Neural progenitor cell (in vitro differentiated cells): ENCODE results near the gene PRRX2. TPM values are rescaled to one million over a fixed set of nuclear protein-coding genes. Genes with fewer than 3 reads are reported as not detected.
A peak's percentile ranks its signal among the peaks of the same experiment; 100 is the strongest.

ENCODE experiments used
- DNase-seq: peaks from one replicate; pipeline ENCODE4 v3.0.0-alpha.2; 2016; ENCODE audit warnings: low spot score
- H2AFZ ChIP-seq: fragments of 200-600 bp; sonication (generic); replicated peaks from 2 replicates; pipeline ENCODE4 v1.6.1; 2016; ENCODE audit warnings: antibody characterized with exemption
- H3F3A ChIP-seq: fragments of 200-600 bp; sonication (generic); 2 replicates; pipeline ENCODE4 v1.6.1; 2016; ENCODE audit warnings: antibody characterized with exemption, low read depth
- H3K27ac ChIP-seq: fragments of 200-600 bp; sonication (generic); 2 replicates; pipeline ENCODE4 v1.5.1; 2016; ENCODE audit warnings: mild to moderate bottlenecking
- H3K27me3 ChIP-seq: fragments of 200-600 bp; sonication (generic); 2 replicates; pipeline ENCODE4 v1.6.1; 2016; ENCODE audit warnings: mild to moderate bottlenecking, moderate library complexity
- H3K36me3 ChIP-seq: fragments of 200-600 bp; sonication (generic); 2 replicates; pipeline ENCODE4 v1.5.1; 2016
- H3K4me1 ChIP-seq: fragments of 200-600 bp; sonication (generic); 2 replicates; pipeline ENCODE4 v1.6.1; 2016; ENCODE audit warnings: mixed run types
- H3K4me2 ChIP-seq: fragments of 200-600 bp; sonication (generic); 2 replicates; pipeline ENCODE4 v1.6.1; 2016
- H3K4me3 ChIP-seq: fragments of 200-600 bp; sonication (generic); 2 replicates; pipeline ENCODE4 v1.5.1; 2016
- H3K79me2 ChIP-seq: fragments of 200-600 bp; sonication (generic); 2 replicates; pipeline ENCODE4 v1.6.1; 2016; ENCODE audit warnings: low read depth
- H3K9ac ChIP-seq: fragments of 200-600 bp; sonication (generic); 2 replicates; pipeline ENCODE4 v1.6.1; 2016
- H3K9me3 ChIP-seq: fragments of 200-600 bp; sonication (generic); 2 replicates; pipeline ENCODE4 v1.5.1; 2016; ENCODE audit warnings: low read depth
- H4K20me1 ChIP-seq: fragments of 200-600 bp; sonication (generic); 2 replicates; pipeline ENCODE4 v1.6.1; 2016; ENCODE audit warnings: low read depth
- H3K27ac Mint-ChIP-seq: 3 replicates; pipeline ENCODE4 v1.8.0; 2021; ENCODE audit warnings: mixed read lengths
- H3K27me3 Mint-ChIP-seq: 2 replicates; pipeline ENCODE4 v1.8.0; 2022; ENCODE audit warnings: low read depth, mild to moderate bottlenecking, inconsistent platforms, moderate library complexity, mixed read lengths; ENCODE audit not compliant: insufficient read depth
- H3K36me3 Mint-ChIP-seq: 3 replicates; pipeline ENCODE4 v1.8.0; 2021; ENCODE audit warnings: mixed read lengths
- H3K4me1 Mint-ChIP-seq: 3 replicates; pipeline ENCODE4 v1.8.0; 2021; ENCODE audit warnings: mixed read lengths
- H3K4me3 Mint-ChIP-seq: 3 replicates; pipeline ENCODE4 v1.8.0; 2021; ENCODE audit warnings: mild to moderate bottlenecking, moderate library complexity, mixed read lengths
- H3K9me3 Mint-ChIP-seq: 3 replicates; pipeline ENCODE4 v1.8.0; 2020; ENCODE audit warnings: mixed read lengths
- EZH2 ChIP-seq: fragments of 200-600 bp; sonication (generic); IDR thresholded peaks from 2 replicates; pipeline ENCODE4 v1.6.1; 2017; ENCODE audit warnings: antibody characterized with exemption, mild to moderate bottlenecking, moderate library complexity
- EZH2phosphoT487 ChIP-seq: fragments of 200-600 bp; sonication (generic); IDR thresholded peaks from 2 replicates; pipeline ENCODE4 v1.6.1; 2017; ENCODE audit warnings: antibody characterized with exemption
- total RNA-seq: library from RNA; depleted of rRNA; stranded (reverse); fragments of >200 nt; gene quantifications from 2 replicates; pipeline ENCODE4 v1.2.3, GENCODE V29; 2015; ENCODE audit warnings: low replicate concordance
- TF ChIP-seq, protein P1 (sequence below): fragments of 200-600 bp; sonication (generic); IDR thresholded peaks from 2 replicates; pipeline ENCODE4 v1.5.1; 2017; ENCODE audit warnings: antibody characterized with exemption, mild to moderate bottlenecking

Gene PRRX2
- total RNA-seq, 1 donor from 2014 or later, result 1.5 TPM

- H3K79me2 ChIP-seq, result no peaks in the 10 kb centered on the region
- H3K4me1 ChIP-seq, result peaks cover 37% of the 10 kb centered on the region
- no peak for DNase-seq
- no peak overlapping the region for H3K27ac ChIP-seq
- no peak overlapping the region for H3K9ac ChIP-seq
- no peaks in the 10 kb centered on the region for H3K27me3 ChIP-seq
- Mint-ChIP-seq H3K9me3 (no peaks in the 10 kb centered on the region), H3K27ac (peak overlapping the region; percentile 69), H3K4me3 (no peak overlapping the region), H3K27me3 (peaks cover 8% of the 10 kb centered on the region), H3K36me3 (no peaks in the 10 kb centered on the region), H3K4me1 (peaks cover 35% of the 10 kb centered on the region)
- TF ChIP-seq EZH2 (no peak), EZH2phosphoT487 (no peak)
- TF ChIP-seq, protein P1, sequence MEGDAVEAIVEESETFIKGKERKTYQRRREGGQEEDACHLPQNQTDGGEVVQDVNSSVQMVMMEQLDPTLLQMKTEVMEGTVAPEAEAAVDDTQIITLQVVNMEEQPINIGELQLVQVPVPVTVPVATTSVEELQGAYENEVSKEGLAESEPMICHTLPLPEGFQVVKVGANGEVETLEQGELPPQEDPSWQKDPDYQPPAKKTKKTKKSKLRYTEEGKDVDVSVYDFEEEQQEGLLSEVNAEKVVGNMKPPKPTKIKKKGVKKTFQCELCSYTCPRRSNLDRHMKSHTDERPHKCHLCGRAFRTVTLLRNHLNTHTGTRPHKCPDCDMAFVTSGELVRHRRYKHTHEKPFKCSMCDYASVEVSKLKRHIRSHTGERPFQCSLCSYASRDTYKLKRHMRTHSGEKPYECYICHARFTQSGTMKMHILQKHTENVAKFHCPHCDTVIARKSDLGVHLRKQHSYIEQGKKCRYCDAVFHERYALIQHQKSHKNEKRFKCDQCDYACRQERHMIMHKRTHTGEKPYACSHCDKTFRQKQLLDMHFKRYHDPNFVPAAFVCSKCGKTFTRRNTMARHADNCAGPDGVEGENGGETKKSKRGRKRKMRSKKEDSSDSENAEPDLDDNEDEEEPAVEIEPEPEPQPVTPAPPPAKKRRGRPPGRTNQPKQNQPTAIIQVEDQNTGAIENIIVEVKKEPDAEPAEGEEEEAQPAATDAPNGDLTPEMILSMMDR, result no peak
- no peaks in the 10 kb centered on the region for H3K36me3 ChIP-seq
- no peak overlapping the region for H2AFZ ChIP-seq
- H4K20me1 ChIP-seq, result no peaks in the 10 kb centered on the region
- H3K4me3 ChIP-seq, result no peak overlapping the region
- H3F3A ChIP-seq, result peaks cover 20% of the 10 kb centered on the region
- H3K4me2 ChIP-seq, result no peak overlapping the region
- H3K9me3 ChIP-seq, result no peaks in the 10 kb centered on the region
These were observed 43.3 kb downstream of the PRRX2 start for GRCh38 chr9:129708793-129709192.

DNA sequence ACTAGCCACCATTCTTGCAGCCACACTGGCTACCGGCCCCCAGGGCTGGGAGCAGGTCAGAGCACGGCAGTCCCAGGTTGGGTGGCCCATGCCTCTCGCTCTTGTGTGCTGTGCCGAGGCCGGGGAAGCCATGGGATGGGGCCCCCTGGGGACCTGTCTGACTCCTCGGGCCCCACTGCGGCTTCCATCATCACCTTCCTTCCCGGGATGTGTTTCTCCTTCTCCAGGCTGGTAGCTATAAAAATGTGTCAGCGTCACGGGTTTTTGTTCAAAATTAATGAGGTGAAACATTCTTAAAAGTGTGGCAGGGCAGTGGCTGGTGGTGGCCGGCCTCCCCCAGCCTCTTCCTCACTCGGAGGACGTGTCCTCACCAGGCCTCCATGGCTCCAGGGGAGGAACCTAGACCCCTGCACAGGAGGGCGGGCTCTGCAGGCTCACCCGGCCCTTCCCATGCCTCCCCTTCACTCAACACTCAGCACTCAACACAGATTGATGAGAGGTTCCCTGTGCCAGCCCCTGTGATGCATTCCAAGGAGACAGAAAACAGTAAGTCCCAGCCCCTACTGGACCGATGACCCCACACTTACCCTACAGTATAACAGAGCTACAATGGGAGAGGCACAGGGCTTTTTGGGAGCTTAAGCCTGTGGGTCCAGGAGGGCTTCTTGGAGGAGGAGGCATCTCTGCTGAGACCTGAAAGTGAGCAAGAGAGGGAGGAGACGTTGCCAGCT is 44.2 kb downstream of the PRRX2 start:
- H3K27me3 ChIP-seq, result no peaks in the 10 kb centered on the region
- Mint-ChIP-seq H3K27me3 (peaks cover 9% of the 10 kb centered on the region), H3K4me3 (no peak overlapping the region), H3K9me3 (no peaks in the 10 kb centered on the region), H3K4me1 (peaks cover 35% of the 10 kb centered on the region), H3K27ac (no peak overlapping the region), H3K36me3 (no peaks in the 10 kb centered on the region)
- no peaks in the 10 kb centered on the region for H3K79me2 ChIP-seq
- peaks cover 37% of the 10 kb centered on the region for H3K4me1 ChIP-seq
- H3K27ac ChIP-seq, result no peak overlapping the region
- no peak overlapping the region for H3K4me3 ChIP-seq
- no peak for DNase-seq
- no peaks in the 10 kb centered on the region for H3K9me3 ChIP-seq
- TF ChIP-seq EZH2 (no peak), EZH2phosphoT487 (no peak)
- TF ChIP-seq, protein P1, result no peak
- no peaks in the 10 kb centered on the region for H4K20me1 ChIP-seq
- H2AFZ ChIP-seq, result no peak overlapping the region
- peaks cover 20% of the 10 kb centered on the region for H3F3A ChIP-seq
- no peaks in the 10 kb centered on the region for H3K36me3 ChIP-seq
- H3K9ac ChIP-seq, result no peak overlapping the region
- H3K4me2 ChIP-seq, result no peak overlapping the region

DNA sequence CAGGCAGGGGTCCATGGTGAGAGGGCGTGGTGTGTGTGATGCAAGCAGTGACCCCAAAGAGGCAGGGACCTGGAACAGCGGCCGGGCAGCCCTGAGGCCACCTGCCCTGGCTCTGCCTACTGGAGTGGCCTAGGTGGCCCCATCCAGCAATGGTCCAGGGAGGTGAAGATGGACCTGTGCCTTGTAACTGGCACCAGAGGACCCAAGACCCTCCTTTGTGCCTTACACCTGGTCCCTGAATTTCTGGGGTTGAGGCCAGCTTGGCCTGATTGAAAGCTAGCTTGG is 44.7 kb downstream of the PRRX2 start:
- H4K20me1 ChIP-seq, result no peaks in the 10 kb centered on the region
- Mint-ChIP-seq H3K9me3 (no peaks in the 10 kb centered on the region), H3K36me3 (no peaks in the 10 kb centered on the region), H3K27ac (no peak overlapping the region), H3K4me3 (no peak overlapping the region), H3K4me1 (peaks cover 35% of the 10 kb centered on the region), H3K27me3 (peaks cover 9% of the 10 kb centered on the region)
- no peaks in the 10 kb centered on the region for H3K36me3 ChIP-seq
- no peak overlapping the region for H3K9ac ChIP-seq
- no peak overlapping the region for H2AFZ ChIP-seq
- no peaks in the 10 kb centered on the region for H3K27me3 ChIP-seq
- TF ChIP-seq EZH2, result no peak
- TF ChIP-seq EZH2phosphoT487, result no peak
- TF ChIP-seq, protein P1, result no peak
- peaks cover 37% of the 10 kb centered on the region for H3K4me1 ChIP-seq
- no peak overlapping the region for H3K4me2 ChIP-seq
- H3F3A ChIP-seq, result peaks cover 20% of the 10 kb centered on the region
- DNase-seq, result no peak
- H3K79me2 ChIP-seq, result no peaks in the 10 kb centered on the region
- no peak overlapping the region for H3K27ac ChIP-seq
- H3K9me3 ChIP-seq, result no peaks in the 10 kb centered on the region
- H3K4me3 ChIP-seq, result no peak overlapping the region
